ENCODE results near the gene P2RX6.

P2RX6 gene

DNA sequence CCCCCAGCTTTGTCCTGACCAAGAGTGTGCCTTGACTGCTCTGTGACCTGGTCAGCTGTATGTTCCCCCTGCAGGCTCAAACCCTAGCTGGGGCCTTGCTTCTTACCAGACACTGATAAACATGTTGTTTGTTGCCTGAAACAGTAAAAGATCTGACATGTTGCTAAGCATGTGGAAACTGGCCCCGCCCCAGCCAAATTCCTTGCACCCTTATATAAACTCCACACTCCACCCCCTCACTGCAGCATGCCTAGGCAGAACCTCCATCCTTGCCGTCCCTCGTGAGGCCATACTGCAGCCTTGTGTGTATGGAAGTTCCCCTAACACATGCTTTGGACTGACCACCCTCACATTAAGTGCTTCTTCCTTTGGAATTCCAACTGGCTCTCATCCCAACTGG is 58.1 kb downstream of the P2RX6 start:
- Histone ChIP-seq H3K4me1 (ENCODE audit: insufficient read depth, low read length) (no peaks in the 10 kb centered on the region), H3K4me3 (ENCODE audit: low read depth in 1 of 2, low read length in 2 of 2) (no peak overlapping the region), H3K9ac (ENCODE audit: low read length) (no peak overlapping the region), H3K27me3 (ENCODE audit: control insufficient read depth in 1 of 2, insufficient read depth in 2 of 2, low read length in 2 of 2) (no peaks in the 10 kb centered on the region), H3K36me3 (ENCODE audit: insufficient read depth, low read length) (no peaks in the 10 kb centered on the region), H3K9me3 (ENCODE audit: low read length) (no peaks in the 10 kb centered on the region), H3K27ac (ENCODE audit: low read depth, low read length) (no peak overlapping the region)

DNA sequence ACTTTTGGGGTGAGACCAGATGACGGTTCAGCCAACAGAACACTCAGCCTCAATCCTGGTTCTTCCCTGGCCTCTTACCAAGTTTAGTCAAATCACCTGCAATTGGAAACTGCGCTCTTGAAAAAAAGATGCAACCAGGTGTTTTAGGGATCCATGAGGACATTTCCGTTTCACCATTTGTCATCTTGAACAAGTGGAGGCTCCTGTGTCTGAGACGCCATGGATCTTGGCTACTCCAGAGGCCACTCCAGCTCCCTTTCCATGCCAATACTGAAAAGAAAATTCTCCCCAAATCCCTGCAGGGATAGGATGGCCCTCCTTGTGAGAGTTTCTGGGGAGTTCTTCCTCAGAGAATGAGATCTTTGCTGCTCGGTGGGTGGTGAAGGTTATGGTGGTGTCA is 58.5 kb downstream of the P2RX6 start:
- H3K27me3 ChIP-seq (ENCODE audit: control insufficient read depth in 1 of 2, insufficient read depth in 2 of 2, low read length in 2 of 2) = no peaks in the 10 kb centered on the region
- no peak overlapping the region for H3K4me3 ChIP-seq (ENCODE audit: low read depth in 1 of 2, low read length in 2 of 2)
- H3K4me1 ChIP-seq (ENCODE audit: insufficient read depth, low read length) = no peaks in the 10 kb centered on the region
- H3K9me3 ChIP-seq (ENCODE audit: low read length) = no peaks in the 10 kb centered on the region
- no peaks in the 10 kb centered on the region for H3K36me3 ChIP-seq (ENCODE audit: insufficient read depth, low read length)
- H3K27ac ChIP-seq (ENCODE audit: low read depth, low read length) = no peak overlapping the region
- H3K9ac ChIP-seq (ENCODE audit: low read length) = no peak overlapping the region

DNA sequence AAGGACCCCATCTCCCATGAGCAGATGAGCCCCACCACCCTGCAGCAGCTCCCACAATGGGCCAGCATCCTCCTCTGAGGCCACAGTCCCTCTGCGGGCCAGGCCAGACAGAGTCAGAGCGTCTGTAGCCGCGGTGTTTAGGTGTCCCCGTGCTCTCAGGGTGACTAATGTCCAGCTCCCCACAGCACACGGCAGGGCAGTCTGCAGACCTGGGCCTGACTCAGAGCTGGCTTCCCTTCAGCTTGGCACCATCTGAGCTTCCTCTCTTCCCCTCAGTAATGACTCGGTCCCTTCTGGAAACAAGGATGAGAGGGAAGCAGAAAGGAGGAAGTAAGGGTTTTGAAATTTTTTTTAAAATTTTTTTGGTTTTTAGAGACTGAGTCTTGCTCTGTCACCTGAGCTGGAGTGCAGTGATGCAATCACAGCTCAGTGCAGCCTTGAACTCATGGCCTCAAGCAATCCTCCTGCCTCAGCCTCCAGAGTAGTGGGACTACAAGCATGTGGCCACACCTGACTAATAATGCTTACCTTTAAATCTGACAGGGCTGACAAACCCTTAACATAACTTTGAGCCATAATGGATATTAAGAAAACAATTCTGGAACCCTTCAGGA is 59.2 kb downstream of the P2RX6 start:
- H3K9me3 ChIP-seq (ENCODE audit: low read length) = no peaks in the 10 kb centered on the region
- no peak overlapping the region for H3K27ac ChIP-seq (ENCODE audit: low read depth, low read length)
- no peaks in the 10 kb centered on the region for H3K4me1 ChIP-seq (ENCODE audit: insufficient read depth, low read length)
- H3K27me3 ChIP-seq (ENCODE audit: control insufficient read depth in 1 of 2, insufficient read depth in 2 of 2, low read length in 2 of 2) = no peaks in the 10 kb centered on the region
- H3K9ac ChIP-seq (ENCODE audit: low read length) = no peak overlapping the region
- no peak overlapping the region for H3K4me3 ChIP-seq (ENCODE audit: low read depth in 1 of 2, low read length in 2 of 2)
- H3K36me3 ChIP-seq (ENCODE audit: insufficient read depth, low read length) = no peaks in the 10 kb centered on the region

DNA sequence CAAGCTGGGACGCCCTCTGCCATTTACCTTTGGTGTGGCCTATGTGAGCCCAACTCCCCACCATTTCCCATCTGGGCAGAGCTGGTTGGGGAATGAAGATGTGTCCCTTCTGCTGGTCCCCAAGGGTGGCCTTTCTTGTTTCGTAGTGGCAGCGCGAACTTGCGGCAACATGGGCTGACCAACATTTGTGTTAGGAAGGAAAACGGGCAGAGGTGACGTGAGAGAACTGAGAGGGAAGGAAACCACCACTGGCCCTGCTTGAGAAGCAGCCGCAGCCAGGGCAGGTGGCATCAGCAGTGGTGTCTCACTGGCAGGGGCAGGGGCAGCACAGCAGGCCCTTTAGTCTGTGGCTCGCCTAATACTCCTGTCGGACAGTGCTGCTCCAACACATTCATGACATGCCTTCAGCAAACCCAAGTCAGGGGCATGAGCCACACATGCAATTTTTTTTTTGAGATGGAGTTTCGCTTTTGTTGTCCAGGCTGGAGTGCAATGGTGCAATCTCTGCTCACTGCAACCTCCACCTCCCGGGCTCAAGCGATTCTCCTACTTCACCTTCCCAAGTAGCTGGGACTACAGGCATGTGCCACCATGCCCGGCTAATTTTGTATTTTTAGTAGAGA is 60.7 kb downstream of the P2RX6 start:
- Histone ChIP-seq H3K9ac (ENCODE audit: low read length) (no peak overlapping the region), H3K4me3 (ENCODE audit: low read depth in 1 of 2, low read length in 2 of 2) (no peak overlapping the region), H3K27me3 (ENCODE audit: control insufficient read depth in 1 of 2, insufficient read depth in 2 of 2, low read length in 2 of 2) (no peaks in the 10 kb centered on the region), H3K36me3 (ENCODE audit: insufficient read depth, low read length) (no peaks in the 10 kb centered on the region), H3K9me3 (ENCODE audit: low read length) (no peaks in the 10 kb centered on the region), H3K4me1 (ENCODE audit: insufficient read depth, low read length) (no peaks in the 10 kb centered on the region), H3K27ac (ENCODE audit: low read depth, low read length) (no peak overlapping the region)

DNA sequence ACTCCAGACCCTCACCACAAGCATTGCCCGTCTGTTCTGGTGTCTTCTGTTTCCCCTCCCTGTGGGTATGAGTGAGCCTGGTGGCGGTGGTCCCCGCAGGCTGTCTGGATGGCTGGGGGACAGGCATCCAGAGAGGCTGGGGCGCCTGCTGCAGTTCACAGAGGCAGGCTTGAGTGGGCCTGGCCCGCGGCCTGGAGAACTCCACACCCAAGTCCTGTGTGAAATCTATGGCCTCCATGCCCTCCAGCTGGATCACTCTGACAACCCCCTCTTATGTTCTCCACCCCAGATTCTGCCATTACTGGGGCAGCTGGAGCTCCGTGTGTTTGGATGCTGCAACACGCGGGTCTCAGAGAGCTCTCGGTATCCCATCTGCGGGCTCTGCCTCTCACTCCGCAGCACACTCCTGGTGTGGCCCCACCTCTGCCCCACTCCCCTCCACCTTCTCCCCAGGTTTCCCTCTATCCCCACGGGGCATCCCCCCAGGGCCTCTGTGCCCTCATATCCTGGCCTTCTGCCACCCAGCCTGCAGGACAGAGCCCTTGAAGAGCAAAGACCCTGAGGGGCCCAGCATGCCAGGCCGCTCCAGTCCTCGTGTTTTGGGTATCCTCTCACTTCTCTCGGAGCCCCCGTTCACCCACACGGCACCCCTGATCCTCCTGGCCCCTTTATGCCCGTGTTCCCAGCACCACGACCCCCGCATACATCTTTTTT is 62.1 kb downstream of the P2RX6 start:
- no peak overlapping the region for H3K4me3 ChIP-seq (ENCODE audit: low read depth in 1 of 2, low read length in 2 of 2)
- H3K27me3 ChIP-seq (ENCODE audit: control insufficient read depth in 1 of 2, insufficient read depth in 2 of 2, low read length in 2 of 2) = no peaks in the 10 kb centered on the region
- H3K27ac ChIP-seq (ENCODE audit: low read depth, low read length) = no peak overlapping the region
- H3K36me3 ChIP-seq (ENCODE audit: insufficient read depth, low read length) = no peaks in the 10 kb centered on the region
- H3K4me1 ChIP-seq (ENCODE audit: insufficient read depth, low read length) = no peaks in the 10 kb centered on the region
- H3K9ac ChIP-seq (ENCODE audit: low read length) = no peak overlapping the region
- H3K9me3 ChIP-seq (ENCODE audit: low read length) = no peaks in the 10 kb centered on the region
